Measurements from ENCODE around the gene POR.
"Not testable (repeated sequence)": the region's sequence is repeated elsewhere in the genome, so short reads cannot be mapped to it uniquely, and the experiment has no call there.

POR gene

DNA sequence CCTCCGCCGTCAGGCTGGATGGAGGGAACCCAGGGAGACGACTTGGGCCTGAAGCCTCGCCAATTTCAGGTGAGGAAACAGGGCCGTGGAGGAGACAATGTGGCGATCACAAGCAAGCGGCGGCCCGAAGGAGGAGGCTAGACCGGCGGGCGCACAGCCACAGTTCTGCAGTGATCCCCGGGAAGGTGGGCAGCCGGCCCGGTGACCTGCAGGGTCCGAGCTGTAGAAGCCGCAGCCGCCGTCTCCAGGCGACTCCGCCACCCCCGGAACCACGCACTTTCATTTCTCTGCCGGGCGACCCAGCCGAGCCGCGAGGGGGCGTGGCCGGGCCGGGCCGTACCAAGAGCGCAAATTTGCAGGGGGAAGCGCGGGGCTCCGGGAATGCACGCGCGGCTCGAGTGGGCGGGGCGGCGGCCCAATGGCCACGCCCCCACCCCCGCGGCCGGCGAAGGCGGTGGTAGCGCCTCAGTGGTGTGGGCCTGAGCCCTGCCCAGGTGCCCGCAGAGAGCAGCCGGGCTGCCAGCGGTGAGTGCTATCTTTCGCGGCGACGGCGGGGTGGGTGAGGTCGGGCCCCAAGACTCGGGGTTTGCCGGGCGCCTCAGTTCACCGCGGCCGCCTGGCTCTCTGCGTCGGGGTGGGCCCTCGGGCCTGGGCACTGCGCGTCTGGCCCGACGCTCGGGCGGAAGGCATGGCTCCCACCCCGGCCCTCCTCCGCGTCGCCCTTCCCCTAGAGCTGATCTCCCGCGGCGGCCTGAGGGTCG lies at the start of gene POR:
Gene POR (plus strand): TSS at position 501 of the 761 bp plus-strand sequence. CDS start 38,847 bp downstream, outside the sequence.
- peak; percentile 95 for DNase-seq (ENCODE audit: low spot score)

DNA sequence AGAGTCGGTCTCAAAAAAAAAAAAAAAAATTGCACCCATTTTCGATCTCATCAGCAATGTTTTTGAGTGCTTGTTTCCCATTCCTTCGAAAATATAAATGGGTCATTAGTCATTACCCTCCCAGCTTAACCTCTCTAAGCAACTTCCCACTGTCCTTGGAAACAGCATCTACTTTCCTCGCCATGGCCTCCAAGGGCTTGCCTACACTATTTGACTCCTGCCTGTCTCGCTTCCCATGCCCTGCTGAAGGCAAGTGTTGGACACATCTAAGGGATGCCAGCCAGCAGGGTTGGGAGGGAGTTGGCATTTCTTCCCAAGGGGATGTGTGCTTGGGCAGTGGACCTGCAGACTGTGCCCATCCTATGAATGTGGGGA lies 48.9 kb upstream of the POR start:
- no peak for DNase-seq (ENCODE audit: low spot score)

DNA sequence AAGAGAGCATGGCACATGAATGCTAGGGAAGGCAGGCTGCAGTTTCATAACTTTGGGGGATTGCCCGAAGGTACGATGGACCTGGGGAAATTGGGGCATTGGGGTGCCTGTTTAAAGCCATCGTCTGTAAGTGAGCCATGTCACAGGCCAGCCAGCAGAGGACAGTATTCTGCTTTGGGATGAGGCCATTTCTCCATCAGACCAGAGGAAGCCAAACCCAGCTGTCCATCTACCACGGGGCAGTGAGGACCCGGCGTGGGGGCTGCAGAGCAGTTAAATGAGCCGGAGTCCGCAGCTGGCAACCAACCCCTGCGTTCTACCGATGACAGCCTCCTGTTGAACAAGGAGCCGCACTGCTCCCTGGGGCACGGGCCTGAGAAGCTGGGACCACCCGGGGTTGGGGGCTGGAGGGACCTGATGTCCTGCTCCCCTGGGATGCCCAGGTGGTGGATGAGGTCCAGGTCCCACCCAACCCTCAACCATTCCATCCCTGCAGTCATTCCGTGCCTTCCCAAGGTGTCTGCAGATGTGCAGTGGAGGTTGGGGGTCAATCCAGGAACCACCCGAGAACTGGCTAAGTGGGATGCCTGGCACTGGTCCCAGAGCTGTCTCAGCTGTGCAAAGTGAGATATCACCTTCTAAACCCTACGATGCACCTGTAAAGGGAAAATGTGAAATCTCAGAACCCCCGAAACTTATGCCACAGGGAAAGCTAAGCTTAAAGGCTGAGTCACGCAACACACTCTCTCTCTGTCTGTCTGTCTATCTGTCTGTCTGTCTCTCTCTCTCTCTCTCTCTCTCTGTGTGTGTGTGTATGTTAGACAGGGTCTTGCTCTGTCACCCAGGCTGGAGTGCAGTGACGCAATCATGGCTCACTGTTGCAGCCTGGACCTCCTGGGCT lies 48.2 kb upstream of the POR start:
- DNase-seq (ENCODE audit: low spot score): no peak

DNA sequence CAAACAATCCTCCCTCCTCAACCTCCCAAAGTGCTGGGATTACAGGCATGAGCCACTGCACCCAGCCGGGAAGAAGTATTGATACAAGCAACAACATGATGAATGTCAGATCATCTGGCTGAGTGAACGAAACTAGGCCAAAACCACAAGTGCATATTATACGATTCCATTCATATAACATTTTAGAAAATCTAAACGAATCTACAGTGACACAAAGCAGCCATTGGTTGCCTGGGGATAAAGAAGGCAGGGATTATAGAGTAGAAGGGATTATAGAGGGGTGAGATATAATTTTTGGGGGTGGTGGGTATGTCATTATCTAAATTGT lies 47.6 kb upstream of the POR start:
- no peak for DNase-seq (ENCODE audit: low spot score)

DNA sequence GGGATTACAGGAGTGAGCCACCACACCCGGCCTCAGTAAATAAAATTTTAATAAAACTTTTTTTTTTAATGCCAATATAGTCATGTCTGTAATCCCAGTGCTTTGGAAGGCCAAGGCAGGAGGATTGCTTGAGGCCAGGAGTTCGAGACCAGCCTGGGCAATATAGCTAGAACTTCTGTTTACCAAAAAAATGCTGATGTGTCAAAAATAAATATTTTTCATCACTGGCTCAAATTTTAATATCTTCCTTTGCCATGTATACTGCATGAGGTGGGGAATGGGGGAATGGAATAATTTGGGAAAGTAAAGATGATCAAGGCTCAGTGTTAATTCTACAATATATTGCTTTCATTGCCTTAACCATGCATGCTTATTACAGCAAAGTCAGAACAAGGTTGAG lies 46.8 kb upstream of the POR start:
- DNase-seq (ENCODE audit: low spot score): no peak

DNA sequence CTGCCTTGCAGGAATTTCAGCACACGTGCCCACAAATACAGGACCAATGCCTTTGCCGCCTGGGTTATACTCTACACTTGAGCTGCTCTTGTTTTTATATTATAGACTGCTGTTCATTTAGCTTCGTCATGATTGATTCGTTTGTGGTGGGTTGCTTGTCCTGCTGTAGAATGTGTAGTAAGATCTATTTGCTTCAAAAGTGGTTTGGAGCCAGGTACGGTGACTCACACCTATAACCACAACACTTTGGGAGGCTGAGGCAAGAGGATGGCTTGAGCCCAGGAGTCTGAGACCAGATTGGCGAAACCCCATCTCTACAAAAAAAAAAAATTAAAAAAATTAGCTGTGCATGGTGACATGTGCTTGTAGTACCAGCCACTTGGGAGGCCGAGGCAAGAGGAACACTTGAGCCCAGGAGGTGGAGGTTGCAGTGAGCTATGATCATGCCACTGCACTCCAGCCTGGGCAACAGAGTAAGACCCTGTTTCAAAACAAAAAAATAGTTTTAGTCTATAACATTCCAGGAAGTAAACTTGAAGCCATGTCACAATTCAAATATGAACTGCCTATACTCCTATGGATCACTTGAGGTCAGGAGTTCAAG lies 45.1 kb upstream of the POR start:
- DNase-seq (ENCODE audit: low spot score): no peak

DNA sequence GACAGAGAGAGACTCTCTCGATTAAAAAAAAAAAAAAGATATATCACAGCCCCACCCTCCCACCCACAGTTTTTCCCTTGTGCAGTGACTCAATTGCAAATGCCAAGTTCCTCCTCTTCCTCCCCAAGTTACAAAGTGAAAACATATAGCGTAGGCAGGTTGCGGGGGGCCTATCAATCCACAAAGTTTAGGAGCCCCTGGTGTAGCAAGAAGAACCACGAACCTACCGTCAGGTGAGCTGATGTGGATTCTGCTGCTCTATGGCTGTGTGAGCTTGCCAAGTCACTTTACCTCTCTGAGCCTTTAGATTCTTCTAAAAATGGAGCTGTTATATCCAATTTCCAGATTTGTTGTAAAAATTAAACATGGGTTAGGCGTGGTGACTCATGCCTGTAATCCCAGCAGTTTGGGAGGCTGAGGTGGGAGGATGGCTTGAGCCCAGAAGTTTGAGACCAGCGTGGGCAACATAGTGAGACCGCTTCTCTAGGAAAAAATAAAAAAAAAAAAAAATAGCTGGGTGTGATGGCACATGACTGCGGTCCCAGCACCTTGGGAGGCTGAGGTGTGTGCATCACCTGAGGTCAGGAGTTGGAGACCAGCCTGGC lies 44.3 kb upstream of the POR start:
- DNase-seq (ENCODE audit: low spot score): no peak

DNA sequence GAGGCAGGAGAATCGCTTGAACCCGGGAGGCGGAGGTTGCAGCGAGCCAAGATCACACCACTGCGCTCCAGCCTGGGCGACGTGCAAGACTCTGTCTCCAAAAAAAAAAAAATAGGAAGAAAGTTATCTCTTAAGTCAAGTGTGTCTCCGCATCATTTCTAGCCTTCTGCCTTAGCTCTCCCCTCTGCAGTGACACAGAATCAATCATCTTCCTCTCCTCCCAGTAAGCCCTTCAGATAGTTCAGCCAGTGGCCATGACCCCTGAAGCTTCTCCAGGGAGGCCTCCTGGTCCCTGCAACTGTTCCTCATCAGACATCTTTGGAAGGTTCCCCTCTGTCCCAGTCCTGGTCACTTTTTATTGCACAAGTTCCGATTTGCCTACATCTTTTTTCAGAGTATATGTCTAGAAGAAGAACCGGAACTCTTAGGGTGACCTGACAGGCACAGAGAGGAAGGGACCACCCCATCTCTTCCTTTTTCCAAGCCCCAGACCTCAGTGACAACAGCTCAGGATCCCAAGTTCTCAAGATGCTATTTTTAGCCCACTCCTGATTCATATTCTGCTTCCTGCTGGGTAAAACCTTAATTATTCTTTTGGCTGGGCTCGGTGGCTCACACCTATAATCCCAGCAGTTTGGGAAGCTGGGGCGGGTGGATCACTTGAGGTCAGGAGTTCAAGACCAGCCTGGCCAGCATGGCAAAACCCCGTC lies 42.7 kb upstream of the POR start:
- DNase-seq (ENCODE audit: low spot score): no peak

DNA sequence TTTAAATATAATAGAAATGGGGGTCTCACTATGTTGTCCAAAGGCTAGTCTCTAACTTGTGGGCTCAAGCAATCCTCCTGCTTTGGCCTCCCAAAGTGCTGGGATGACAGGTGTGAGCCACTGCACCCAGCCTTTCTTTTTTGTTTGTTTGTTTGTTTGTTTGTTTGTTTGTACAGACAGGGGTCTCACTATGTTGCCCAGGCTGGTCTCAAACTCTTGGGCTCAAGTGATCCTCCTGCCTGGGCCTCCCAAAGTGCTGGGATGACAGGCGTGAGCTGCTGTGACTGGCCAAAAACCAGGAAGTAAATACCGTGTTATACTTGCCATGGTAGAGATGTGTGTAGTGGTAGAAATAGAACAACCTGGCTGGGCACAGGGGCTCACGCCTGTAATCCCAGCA lies 40.8 kb upstream of the POR start:
- not testable (repeated sequence) for DNase-seq (ENCODE audit: low spot score)

DNA sequence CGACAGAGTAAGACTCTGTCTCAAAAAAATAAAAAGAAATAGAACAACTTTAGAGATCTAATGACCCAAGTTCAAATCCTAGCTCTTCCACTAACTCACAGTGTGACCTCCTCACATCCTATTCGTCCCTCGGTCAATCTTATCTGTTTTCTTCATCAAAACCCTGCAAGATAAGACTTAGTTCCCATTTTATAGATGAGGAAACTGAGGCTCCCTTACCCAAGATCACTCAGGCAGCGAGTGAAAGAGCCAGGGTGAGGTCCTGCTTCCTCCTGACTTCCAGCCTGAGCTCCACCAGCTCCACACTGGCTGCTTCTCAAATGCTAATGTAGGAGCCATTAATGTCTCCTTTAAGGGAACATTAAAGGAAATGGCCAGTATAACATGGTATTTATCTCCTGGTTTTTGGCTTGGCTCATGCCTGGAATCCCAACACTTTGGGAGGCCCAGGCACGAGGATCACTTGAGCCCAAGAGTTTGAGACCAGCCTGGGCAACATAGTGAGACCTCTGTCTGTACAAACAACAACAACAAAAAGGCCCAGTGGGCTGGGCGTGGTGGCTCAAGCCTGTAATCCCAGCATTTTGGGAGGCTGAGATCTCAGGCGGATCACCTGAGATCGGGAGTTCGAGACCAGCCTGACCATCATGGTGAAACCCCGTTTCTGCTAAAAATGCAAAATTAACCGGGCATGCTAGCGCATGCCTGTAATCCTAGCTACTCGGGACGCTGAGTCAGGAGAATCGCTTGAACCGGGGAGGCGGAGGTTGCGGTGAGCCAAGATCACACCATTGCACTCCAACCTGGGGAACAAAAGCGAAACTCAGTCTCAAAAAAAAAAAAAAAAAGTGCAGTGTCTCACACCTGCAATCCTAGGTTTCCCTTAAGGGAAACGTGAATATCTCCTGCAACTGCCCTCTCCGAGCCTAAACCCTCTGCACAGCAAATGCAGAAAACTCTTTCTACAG lies 39.6 kb upstream of the POR start:
- DNase-seq (ENCODE audit: low spot score): no peak

DNA sequence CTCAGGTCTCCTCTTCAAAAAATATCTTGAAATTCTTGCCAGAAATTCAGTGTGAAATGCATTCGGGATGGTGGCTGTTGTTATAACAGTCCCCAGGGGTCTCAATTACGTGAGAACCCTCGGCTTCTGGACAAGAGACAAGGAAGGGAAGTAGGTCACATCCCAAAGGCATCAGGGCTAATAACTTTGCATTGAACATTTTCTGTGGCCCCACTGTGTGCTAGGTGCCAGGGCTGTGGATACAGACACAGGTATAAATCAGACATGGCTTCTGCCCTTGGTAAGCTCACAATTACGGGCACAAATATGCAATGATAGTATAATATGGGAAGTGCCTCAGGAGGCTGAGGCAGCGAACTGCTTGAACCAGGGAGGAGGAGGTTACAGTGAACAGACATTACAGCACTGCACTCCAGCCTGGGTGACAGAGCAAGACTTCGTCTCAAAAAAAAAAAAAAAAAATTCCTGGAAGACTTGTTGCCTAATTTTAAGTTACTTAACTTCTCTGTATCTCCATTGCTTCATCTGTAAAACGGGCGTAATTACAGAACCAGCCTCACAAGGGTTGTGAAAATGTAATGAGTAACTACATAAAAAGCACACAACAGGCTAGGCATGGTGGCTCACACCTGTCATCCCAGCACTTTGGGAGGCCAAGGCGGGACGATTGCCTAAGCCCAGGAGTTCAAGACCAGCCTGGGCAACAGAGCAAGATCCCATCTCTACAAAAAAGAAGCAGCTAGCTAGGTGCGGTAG lies 38.7 kb upstream of the POR start:
- no peak for DNase-seq (ENCODE audit: low spot score)

DNA sequence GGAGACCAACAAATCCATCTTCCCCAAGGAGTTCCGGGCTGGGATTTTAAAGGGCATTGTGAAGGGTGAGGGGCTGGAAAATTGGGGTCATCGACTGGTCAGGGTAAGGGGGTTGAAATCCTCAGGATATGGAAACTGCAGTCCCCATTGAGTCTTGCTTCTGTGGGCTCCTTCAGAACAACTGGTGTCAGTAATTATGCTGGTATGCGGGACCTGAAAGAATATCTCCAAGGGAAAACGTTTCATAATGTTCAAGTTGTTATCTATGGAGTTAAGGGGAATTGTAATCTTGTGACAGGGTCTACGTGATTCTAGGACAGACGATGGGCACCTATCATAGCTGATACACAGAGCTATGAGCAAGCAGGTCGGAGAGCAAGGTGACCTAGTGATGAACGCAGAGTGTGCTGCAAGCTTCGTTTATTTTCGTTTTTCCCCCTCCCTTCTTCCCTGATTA lies 36.6 kb upstream of the POR start:
- DNase-seq (ENCODE audit: low spot score): no peak

DNA sequence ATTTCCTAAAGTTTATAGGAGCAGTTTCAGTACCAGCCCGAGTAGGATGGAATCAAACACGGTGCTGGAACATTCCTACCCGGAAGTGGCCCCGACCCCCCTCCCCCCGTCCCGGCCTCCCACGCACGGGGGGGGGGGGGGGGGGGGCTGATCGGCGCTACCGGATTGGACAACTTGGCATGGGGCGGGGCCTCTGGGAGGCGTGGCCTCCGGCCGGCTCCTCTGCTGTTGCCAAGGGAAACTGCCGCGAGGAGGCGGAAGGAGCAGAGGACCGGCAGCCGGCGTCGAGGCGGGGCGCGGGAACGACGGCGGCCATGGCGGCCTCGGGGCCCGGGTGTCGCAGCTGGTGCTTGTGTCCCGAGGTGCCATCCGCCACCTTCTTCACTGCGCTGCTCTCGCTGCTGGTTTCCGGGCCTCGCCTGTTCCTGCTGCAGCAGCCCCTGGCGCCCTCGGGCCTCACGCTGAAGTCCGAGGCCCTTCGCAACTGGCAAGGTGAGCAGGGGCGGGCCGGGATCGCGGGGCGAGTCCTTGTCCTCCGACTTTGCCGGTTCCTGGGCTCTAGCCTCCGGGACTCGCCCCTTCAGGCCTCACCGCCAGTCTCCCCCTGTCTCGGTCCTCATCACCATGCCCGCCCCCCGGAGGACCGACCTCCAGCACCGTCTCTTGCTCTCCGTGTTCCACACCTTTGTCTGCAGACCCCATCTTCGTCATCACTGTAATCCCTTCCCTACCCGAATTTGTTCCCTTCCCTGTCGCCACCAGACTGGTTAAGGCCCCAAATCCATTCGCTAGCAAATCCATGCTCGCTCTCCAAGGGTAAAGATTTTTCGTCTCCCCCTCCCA lies 36.0 kb upstream of the POR start, which contains the start of gene RHBDD2:
Gene RHBDD2 (plus strand): TSS at position 266 of the 843 bp plus-strand sequence. CDS start 49 bp downstream, at position 315.
- DNase-seq (ENCODE audit: low spot score): peak; percentile 96

DNA sequence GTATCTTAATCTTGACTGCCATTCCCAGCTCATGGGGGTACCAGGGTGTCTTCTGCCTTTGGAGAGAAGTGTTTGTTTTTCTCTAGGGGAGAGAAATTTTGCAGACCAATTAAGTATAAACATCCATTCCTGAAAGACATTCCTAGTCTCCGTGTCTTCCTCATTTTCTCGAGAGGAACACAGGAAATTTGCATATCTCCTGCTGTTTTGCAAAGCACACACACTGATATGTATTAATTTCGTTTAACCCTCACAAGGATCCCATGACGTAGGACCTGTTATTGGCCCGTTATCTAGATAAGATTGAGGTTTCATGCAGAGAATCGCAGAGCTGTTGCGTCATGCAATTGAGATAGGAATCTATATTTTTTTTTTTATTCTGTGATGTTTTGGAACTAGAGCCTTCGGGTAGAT lies 35.2 kb upstream of the POR start:
- no peak for DNase-seq (ENCODE audit: low spot score)

DNA sequence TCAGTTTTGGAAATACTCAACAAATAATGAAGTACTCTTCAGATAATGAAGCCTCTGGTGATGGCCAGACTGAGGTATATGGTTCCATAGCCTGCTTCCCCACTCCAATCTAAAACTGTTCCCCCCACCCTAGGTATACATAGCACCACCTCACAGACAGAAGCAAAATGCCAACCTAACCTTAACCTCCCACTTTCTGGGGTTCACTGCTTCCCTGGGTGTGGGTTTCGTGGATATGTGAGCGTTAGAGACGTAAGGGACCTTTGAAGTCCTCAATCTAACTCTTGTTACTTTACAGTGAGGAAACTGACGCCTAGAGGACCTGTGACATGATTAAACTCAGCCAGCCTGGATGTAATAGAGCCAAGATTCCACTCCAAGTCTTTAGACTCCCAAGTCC lies 34.7 kb upstream of the POR start:
- no peak for DNase-seq (ENCODE audit: low spot score)

DNA sequence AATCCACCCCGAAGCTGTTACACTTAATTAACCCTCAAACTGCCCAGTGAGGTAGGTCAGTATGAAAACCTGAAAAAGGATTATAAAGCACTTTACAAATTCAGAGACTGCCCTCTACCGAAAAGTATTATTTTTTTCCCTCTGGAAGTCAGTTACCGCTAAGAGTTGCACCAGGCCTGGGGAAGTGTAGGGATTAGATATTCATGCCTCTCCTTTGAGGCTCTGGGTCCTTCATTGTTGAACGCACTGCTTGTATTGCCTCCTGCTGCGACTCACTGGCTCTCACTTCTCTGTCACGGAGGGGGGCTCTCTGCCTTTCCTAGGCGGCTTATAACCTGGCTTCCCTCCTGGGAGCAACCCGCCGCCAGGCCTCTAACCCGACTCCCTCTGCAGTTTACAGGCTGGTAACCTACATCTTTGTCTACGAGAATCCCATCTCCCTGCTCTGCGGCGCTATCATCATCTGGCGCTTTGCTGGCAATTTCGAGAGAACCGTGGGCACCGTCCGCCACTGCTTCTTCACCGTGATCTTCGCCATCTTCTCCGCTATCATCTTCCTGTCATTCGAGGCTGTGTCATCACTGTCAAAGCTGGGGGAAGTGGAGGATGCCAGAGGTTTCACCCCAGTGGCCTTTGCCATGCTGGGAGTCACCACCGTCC lies 33.4 kb upstream of the POR start:
- DNase-seq (ENCODE audit: low spot score): no peak

DNA sequence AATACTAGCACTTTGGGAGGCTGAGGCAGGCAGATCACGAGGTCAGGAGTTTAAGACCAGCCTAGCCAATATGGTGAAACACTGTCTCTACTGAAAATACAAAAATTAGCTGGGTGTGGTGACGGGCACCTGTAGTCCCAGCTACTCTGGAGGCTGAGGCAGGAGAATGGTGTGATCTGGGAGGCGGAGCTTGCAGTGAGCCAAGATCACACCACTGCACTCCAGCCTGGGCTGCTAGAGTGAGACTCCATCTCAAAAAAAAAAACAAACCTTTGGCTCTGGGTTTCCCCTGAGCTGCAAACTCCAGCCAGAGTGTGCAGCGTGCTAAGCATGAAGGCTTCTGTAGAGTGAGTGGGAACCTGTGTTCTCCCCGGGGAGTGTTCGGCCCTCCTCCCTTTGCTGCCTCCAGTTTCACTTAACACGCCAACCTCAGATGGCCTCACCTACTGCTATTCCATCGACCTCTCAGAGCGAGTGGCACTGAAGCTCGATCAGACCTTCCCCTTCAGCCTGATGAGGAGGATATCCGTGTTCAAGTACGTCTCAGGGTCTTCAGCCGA lies 31.6 kb upstream of the POR start:
- not testable (repeated sequence) for DNase-seq (ENCODE audit: low spot score)

DNA sequence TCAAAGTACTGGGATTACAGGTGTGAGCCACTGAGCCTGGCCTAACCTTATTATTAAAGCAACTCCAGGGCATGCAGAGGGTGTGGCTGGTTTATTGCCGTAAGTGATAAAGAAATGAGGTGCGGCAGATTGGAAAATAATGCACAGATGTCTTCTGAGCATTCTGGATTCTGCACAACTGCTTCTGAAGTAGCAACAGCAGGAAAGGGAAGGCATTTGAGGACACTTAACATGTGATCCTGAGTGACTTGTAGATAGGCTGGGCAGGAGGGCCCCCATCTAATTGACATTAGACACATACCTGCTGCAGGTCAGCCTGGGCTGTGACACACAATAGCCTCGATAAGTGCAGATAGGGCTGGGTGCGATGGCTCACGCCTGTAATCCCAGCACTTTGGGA lies 30.5 kb upstream of the POR start:
- no peak for DNase-seq (ENCODE audit: low spot score)

Data from putamen (tissue), 1 donor.